HL-60 (cell line): ENCODE data around the gene INTS1.

Experiments
- DNase-seq, 2 experiments: peaks; one replicate each; pipeline ENCODE4 v3.0.0-alpha.2; 2010 to 2020; ENCODE audit warnings: low read depth in 1 of 2, low spot score in 1 of 2
- H3K27ac ChIP-seq: fragments of 250-450 bp; sonication (Bioruptor Pico); replicated peaks from 2 replicates; pipeline ENCODE4 v1.5.1; 2020; ENCODE audit warnings: mild to moderate bottlenecking, moderate library complexity
- H3K27me3 ChIP-seq: fragments of 250-450 bp; sonication (Bioruptor Pico); 2 replicates; pipeline ENCODE4 v1.5.1; 2021; ENCODE audit warnings: mild to moderate bottlenecking, moderate library complexity; ENCODE audit not compliant: insufficient read depth, poor library complexity, severe bottlenecking
- H3K4me3 ChIP-seq: replicated peaks from 2 replicates; pipeline ENCODE4 v1.5.1; 2011; ENCODE audit warnings: mild to moderate bottlenecking, control low read depth, low read length; ENCODE audit not compliant: insufficient read depth
- CTCF ChIP-seq: IDR thresholded peaks from one replicate; pipeline ENCODE4 v1.5.1; 2011; ENCODE audit warnings: low read length, control low read depth, inconsistent platforms; ENCODE audit not compliant: insufficient read depth
- GABPA ChIP-seq: IDR thresholded peaks from 2 replicates; pipeline ENCODE4 v1.6.1; 2012; ENCODE audit warnings: low read depth
- POLR2AphosphoS5 ChIP-seq: IDR thresholded peaks from 2 replicates; pipeline ENCODE4 v1.6.1; 2012; ENCODE audit warnings: low read depth
- REST ChIP-seq: IDR thresholded peaks from 2 replicates; pipeline ENCODE4 v1.6.1; 2012; ENCODE audit warnings: low read depth; ENCODE audit not compliant: insufficient replicate concordance
- SPI1 ChIP-seq: IDR thresholded peaks from 2 replicates; pipeline ENCODE4 v1.6.1; 2012; ENCODE audit warnings: low read depth, mild to moderate bottlenecking, borderline replicate concordance

Gene INTS1

GRCh38 chr7:1531263-1531978 lies 27.2 kb upstream of the INTS1 start:
- H3K4me3 ChIP-seq, result peak overlapping the region; percentile 68
- H3K27me3 ChIP-seq, result no peaks in the 10 kb centered on the region
- TF ChIP-seq GABPA, result no peak
- TF ChIP-seq CTCF, result no peak
- TF ChIP-seq POLR2AphosphoS5, result no peak; the same call in none of the 2 replicates
- TF ChIP-seq REST, result no peak
- no peak for TF ChIP-seq SPI1
- peak in 1 of 2 experiments; percentile 38 for DNase-seq
- H3K27ac ChIP-seq, result peak overlapping the region; percentile 91

GRCh38 chr7:1530946-1531262 lies 26.7 kb upstream of the INTS1 start:
- no peaks in the 10 kb centered on the region for H3K27me3 ChIP-seq
- H3K27ac ChIP-seq, result no peak overlapping the region
- TF ChIP-seq REST (no peak), CTCF (no peak), POLR2AphosphoS5 (no peak), SPI1 (no peak), GABPA (no peak)
- DNase-seq, result no peak
- peak overlapping the region; percentile 68 for H3K4me3 ChIP-seq

GRCh38 chr7:1529383-1530116 lies 25.4 kb upstream of the INTS1 start:
- no peaks in the 10 kb centered on the region for H3K27me3 ChIP-seq
- TF ChIP-seq POLR2AphosphoS5 (no peak), REST (no peak), SPI1 (no peak), CTCF (no peak), GABPA (no peak)
- DNase-seq, result no peak
- no peak overlapping the region for H3K4me3 ChIP-seq
- peak overlapping the region; percentile 64 for H3K27ac ChIP-seq
